Hypothalamus (tissue), 51 donors: ENCODE data around the gene TIGD3.

ENCODE experiments used
- DNase-seq, 51 donors: peaks; one replicate each; lab custom pipeline; 2025; lab: John Stamatoyannopoulos, UW

TIGD3 gene

GRCh38 chr11:65401803-65402248, 47.3 kb downstream of the TIGD3 start:
- no peak for DNase-seq

DNA sequence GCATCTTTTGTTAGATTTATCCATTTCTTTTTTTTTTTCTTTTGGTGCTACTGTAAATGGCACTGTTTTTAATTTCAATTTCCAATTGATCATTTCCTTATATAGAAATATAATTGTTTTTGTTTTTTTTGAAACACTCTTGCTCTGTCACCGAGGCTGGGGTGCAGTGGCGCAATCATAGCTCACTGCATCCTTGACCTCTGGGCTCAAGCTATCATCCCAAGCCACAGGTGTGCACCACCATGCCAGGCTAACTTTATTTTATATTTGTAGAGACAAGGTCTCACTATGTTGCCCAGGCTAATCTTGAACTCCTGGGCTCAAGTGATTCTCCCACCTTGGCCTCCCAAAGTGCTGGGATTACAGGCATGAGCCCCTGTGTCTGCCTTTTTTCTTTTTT, 48.2 kb downstream of the TIGD3 start:
- DNase-seq, result no peak

- DNase-seq, result peak in 1 of 51 donors; percentile 6
These were observed 49.1 kb downstream of the TIGD3 start for GRCh38 chr11:65403607-65404121.

GRCh38 chr11:65404210-65404609, 49.7 kb downstream of the TIGD3 start:
- no peak for DNase-seq

DNA sequence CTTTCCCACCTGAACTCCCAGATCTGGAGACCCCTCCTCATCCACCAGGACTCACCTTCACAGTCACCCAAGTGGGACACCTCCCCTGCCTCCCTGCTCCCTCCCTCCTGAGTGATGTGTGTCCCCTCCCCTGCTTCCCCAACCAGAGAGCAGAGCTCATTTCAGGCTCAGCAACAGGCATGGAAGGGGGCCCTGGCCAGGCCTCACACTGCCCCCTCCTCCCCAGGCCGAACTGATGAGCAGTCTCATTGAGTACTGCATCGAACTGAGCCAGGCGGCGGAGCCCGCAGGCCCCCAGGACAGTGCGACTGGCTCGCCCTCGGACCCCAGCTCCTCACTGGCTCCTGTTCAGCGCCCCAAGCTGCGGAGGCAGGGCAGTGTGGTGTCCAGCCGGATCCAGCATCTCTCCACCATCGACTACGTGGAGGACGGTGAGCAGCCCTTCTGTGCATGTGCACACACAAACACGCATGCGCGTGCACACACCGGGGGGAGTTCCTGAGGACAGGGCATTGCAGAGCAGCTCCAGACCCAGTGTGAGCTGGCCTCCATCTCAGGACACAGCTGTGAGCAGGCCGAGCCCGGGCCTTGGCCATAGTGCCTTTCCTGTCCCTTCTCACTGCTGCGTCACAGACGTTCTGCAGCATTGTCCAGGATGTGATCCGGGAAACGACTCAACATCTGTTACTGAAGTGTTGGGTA, 50.2 kb downstream of the TIGD3 start:
- no peak for DNase-seq
